ENCODE measurements around the gene SDS.

GRCh38 chr12:113401066-113402000 is 2.4 kb downstream of the SDS start:
- TF ChIP-seq CTCF (IDR thresholded peaks at IDR 0.05; ENCODE audit: low read depth, low read length) (no peak), EZH2phosphoT487 (IDR thresholded peaks at IDR 0.05; ENCODE audit: low read depth) (no peak)

Measured in OCI-LY3 (cell line).